GM18517 (cell line): ENCODE measurements around the gene MRPL2.
"Not testable (repeated sequence)": the region's sequence is repeated elsewhere in the genome, so short reads cannot be mapped to it uniquely, and the experiment has no call there.

Experiments used
- ATAC-seq: cut with Tn5 transposase; IDR thresholded peaks from one replicate; pipeline ENCODE4 v1.9.1; 2021; ENCODE audit warnings: mild to moderate bottlenecking, moderate library complexity; ENCODE audit not compliant: unreplicated experiment

MRPL2 gene

GRCh38 chr6:43082806-43083655 is 23.8 kb upstream of the MRPL2 start:
- ATAC-seq, result no peak

GRCh38 chr6:43081922-43082321 is 22.7 kb upstream of the MRPL2 start:
- not testable (repeated sequence) for ATAC-seq

- ATAC-seq, result no peak
These were observed 21.8 kb upstream of the MRPL2 start for GRCh38 chr6:43081043-43081442.

GRCh38 chr6:43078691-43079090 is 19.5 kb upstream of the MRPL2 start:
- no peak for ATAC-seq

- no peak for ATAC-seq
These were observed 18.8 kb upstream of the MRPL2 start for GRCh38 chr6:43077981-43078511.

- no peak for ATAC-seq
These were observed 18.1 kb upstream of the MRPL2 start for GRCh38 chr6:43077333-43077809.

GRCh38 chr6:43076464-43077332 is 17.5 kb upstream of the MRPL2 start:
- no peak for ATAC-seq

GRCh38 chr6:43075670-43076463 is 16.6 kb upstream of the MRPL2 start, which contains the start of gene PTK7:
PTK7 (plus strand) TSS chr6:43076314; CDS start chr6:43076489, 175 bp downstream.
- ATAC-seq, result no peak

GRCh38 chr6:43074847-43075669 is 15.8 kb upstream of the MRPL2 start:
- no peak for ATAC-seq

- no peak for ATAC-seq
These were observed 10.9 kb upstream of the MRPL2 start for GRCh38 chr6:43070028-43070632.

- ATAC-seq, result no peak
These were observed 3.6 kb upstream of the MRPL2 start for GRCh38 chr6:43062818-43063217.

GRCh38 chr6:43061861-43062260 is 2.6 kb upstream of the MRPL2 start:
- ATAC-seq, result no peak

GRCh38 chr6:43060755-43061633 is 1.8 kb upstream of the MRPL2 start:
- ATAC-seq, result no peak

- no peak for ATAC-seq
These were observed 960 bp upstream of the MRPL2 start for GRCh38 chr6:43060034-43060754.

- no peak for ATAC-seq
These were observed 703 bp downstream of the MRPL2 start for GRCh38 chr6:43058531-43058930.

GRCh38 chr6:43055966-43056365 is 3.3 kb downstream of the MRPL2 start:
- no peak for ATAC-seq

GRCh38 chr6:43054206-43054943 is 4.9 kb downstream of the MRPL2 start:
- no peak for ATAC-seq
